HG02973 (cell line): Measurements from ENCODE around the gene MLLT3.

Experiments
- ATAC-seq: cut with Tn5 transposase; IDR thresholded peaks from one replicate; pipeline ENCODE4 v1.9.1; 2021; ENCODE audit warnings: moderate library complexity; ENCODE audit not compliant: unreplicated experiment

Gene MLLT3

GRCh38 chr9:20395651-20396050 lies 226.6 kb downstream of the MLLT3 start:
- no peak for ATAC-seq

DNA sequence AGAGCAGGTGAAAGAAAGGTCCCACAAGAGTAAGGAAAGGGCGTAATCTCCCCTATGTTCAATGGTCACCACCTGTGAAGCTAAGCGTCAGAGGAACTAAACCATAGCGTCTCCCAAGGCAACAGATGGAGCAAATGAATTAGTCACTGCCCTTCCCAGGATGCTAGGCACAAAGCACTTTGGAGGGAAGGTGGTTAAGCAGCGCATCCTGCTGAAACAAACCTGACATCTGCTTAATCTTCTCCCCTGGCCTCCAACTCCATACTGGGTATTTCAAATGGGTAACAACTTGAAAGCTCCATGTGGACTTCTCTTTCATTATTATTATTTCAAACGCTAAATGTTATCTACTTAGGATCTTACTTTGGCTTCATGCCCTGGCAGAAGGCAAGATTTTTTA lies 227.3 kb downstream of the MLLT3 start:
- ATAC-seq: no peak

DNA sequence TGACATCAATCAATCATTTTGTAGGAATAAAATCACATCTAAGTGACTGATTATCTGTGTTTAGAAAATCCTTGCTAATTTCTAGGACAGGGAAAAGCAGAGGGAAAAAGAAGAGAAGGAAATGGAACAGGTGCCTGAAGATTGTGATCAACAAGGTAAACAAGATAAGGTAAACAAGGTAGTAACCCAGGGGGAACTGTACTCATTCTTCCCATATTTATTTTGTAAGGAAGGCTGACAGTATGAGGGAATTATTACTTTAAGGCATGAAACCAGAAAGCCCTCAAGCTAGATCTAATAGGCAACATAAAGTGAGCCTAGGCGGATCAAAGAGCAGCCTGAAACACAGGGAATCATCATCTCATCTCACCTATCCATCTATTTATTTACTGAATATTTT lies 231.1 kb downstream of the MLLT3 start:
- no peak for ATAC-seq

DNA sequence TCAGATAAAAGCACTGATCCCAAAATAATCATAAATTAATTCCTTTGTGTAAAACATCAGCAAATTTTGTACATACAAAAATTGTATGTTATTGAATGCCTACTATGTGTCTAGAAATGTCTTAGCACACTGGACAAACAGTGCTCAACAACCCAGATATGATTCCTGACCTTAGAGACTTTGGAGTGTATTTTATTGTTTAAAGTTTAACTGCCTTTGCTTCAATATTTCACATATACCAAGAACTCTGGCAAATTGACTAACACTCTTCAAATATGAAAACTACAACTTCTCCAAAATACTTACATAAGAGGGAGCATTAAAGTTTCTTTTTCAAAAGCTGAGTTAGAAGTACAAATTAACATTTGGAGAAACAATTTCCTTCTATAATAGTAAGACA lies 231.9 kb downstream of the MLLT3 start:
- no peak for ATAC-seq

DNA sequence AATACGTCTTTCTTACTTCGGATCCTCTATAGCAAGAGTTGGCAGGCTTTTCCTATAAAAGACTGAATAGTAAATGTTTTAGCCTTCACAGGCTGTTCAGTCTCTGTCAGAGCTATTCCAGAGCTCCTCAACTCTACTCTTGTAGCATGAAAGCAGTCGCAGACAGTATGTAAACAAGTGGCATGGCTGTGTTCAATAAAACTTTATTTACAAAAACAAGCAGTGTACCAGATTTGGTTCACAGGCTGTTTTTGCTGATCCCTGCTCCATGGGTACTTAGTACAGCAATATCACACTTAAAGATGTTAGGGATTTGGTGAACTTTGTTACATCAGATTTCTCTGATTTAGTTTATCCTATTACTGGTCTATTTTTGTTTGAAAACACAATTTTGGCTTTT lies 235.2 kb downstream of the MLLT3 start:
- ATAC-seq: no peak

DNA sequence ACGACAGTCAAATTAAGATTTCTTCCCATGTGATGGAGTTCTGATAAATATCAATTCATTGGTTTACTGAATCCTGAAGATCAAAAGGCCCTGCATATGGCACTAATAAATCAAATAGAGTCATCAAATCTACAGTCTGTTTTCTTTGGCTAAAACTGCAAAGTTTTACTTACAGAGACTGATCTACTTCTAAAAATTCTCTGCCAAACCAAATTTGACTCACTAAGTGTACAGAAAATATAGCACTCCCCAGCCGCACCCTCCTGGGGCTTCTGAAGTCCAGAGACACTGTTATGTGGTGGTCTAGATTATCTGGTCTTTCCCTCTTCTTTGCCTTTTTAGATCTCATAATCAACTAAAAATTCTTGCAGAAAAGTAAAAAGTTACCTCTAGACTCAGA lies 237.7 kb downstream of the MLLT3 start:
- ATAC-seq: no peak

DNA sequence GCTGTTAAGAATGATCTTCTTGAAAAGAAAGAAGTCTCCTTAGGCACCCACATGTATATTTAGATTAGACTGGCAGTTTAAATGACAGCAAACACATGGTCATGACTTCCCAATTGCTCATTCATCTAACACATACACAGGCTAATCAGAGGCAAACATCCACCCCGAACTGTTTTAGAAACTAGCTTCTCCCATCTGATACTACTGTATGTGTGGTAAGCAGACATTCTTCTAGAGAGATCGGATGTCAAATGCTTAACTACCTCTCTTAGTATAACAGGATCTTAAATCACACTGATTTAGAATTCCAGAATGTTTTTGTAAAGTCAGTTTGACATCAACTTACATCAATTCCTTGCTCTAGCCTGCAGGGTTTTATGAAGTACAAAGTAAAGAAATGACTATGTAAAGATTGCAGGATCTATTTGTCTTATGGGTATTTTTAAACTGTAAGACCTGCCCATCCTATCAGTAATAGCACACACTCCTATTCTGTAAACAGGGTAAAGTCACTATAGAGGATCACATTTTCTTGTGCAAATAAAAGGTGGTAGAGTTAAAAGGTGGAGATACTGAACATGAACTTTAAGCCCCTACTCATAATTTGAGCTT lies 239.7 kb downstream of the MLLT3 start:
- ATAC-seq: peak; percentile 50

- ATAC-seq: no peak
Measured at GRCh38 chr9:20380546-20380945, 241.8 kb downstream of the MLLT3 start.

DNA sequence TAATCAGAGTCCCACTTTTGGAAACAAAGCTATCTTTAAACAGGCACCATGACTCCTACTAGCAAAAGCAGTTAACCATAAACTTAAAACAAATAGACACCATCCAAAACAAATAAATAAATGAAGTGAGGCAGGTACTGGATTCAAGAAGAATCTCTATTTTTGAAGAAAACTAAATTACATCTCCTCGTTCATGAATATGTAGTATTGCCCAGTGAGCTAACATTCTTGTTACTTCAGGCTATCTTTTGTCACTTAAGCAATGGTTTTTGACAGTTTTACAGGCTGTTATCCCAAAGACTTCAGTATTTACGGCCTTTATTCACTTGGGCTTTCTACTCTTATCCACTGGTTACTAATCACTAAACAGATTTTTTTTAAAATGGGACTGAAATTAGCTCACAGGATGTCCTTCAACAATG lies 242.5 kb downstream of the MLLT3 start:
- no peak for ATAC-seq

- no peak for ATAC-seq
Measured at GRCh38 chr9:20378851-20379250, 243.4 kb downstream of the MLLT3 start.

DNA sequence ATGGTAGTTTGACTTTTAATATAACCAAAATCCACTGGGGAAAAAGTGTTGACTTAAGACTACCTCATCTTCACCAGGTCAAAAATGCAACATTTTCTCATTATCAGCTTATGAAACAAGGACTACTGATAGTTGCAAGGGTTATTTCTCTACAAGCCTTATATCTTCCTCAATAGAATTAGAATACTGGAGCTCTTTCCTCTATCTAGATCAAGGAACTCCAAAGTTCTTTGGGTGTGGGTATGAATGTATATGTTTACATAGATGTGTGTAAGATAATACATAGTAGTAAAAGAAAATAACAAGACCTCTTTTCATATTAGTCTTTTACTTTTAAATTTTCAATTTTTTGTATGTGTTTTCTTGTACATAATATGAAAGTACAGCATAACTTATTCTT lies 244.5 kb downstream of the MLLT3 start:
- no peak for ATAC-seq

- no peak for ATAC-seq
Measured at GRCh38 chr9:20376731-20377375, 245.4 kb downstream of the MLLT3 start.

DNA sequence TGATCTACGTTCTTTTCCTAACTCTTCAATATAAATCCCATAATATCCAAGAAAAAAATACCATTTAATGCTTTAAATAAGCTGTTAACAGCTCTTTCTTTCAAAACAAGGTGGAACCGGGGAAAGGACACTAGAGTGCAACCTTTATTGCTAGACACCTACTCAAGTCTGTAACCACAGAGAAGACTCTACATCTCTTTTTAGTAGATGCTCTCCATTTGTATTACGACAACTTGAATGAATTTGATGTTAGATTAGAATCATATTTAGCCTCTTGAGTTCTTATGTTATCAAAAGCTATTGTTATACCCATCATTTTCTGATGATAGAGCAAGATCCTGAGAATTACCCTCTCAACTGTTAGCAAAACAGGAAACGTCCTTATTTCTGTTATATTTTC lies 246.3 kb downstream of the MLLT3 start:
- no peak for ATAC-seq

DNA sequence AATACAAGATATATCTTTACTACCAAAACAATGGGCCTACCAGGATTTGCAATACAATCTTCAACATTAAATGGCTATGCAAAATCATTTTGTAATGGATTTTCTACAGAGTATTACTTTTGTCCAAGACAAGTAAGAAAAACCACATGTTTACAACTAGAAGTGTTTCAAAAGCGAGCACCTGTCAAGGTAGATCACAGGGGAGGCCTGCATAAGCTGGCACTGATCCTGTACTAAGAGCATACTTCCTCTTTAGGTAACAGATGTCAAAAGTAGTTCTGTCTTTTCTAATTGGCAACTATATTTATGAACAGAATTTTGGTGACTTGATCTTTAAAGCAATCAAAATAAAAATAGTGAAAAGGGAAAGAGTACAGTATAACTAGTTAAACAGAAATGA lies 249.0 kb downstream of the MLLT3 start:
- no peak for ATAC-seq

DNA sequence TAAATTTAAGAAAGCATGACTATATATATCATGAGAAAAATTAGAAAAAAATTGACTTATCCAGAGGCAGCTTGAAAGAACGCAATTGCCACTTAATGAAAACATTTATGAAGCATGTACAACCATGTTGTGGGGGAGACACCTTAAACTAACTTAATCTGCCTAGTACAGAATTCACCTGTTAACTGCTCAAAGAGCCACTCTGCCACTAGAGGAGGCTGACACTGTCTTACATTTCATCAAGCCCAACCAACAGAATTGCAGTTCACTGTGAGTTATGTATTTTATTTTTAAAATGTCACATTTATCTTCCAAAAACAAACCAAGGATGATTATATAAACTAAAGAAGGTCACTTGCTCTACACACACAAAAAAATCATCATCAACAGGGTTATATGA lies 252.9 kb downstream of the MLLT3 start:
- no peak for ATAC-seq

DNA sequence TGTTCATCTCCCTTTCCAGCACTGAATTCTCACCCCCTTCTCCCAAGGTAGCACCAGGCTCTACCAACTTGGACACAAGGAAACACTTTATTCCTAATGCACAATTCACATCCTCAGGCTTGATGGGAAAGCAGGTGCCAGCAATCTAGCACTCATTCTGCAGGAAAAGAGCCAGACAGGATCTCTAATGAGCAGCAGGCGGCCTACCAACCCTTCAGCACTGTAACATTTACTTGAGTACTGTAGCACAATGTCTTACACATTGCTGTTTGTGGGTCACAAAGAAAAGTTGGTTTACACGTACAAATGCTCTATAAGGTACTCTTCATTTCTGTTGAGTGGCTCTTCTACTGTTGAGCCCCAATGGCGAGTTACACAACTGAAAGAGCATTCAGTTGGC lies 254.4 kb downstream of the MLLT3 start:
- no peak for ATAC-seq

DNA sequence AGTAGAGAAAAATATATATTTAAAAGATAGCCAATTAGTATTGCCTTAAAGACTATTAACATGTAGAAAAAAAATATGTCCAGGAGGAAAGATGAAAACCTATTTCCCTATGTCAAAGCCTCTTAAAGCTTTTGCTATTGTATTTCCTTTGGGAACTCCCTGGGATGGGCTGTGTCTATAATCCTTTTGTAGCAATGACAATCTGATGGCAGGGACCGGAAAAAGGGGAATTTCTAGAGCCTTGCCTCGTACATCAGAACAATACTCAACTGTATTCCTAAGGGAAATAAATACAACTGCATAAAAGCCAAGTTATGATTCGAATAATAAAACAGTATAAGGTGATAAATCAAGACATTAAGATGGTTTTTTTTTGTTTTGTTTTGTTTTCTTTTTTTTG lies 257.3 kb downstream of the MLLT3 start:
- ATAC-seq: no peak

DNA sequence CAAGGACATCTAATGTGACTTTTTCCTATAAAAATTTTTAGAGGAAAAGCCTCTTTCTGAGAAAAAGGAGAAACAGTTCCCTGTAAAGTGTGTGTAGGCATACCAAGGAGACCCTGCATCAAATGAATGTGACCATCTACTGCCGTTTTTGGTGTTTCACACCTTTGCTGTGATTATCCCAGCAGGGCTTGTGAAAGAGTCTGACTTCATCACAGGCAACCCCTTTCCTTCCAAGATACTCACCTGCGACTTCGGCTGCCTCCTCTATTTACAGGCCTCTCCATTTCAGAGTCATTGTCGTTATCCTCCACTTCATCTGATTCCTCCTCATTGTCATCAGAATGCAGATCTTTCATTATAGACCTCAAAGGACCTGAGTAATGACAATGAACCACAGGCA lies 259.1 kb downstream of the MLLT3 start:
- no peak for ATAC-seq

- ATAC-seq: peak; percentile 47
Measured at GRCh38 chr9:20361656-20362570, 260.4 kb downstream of the MLLT3 start.

DNA sequence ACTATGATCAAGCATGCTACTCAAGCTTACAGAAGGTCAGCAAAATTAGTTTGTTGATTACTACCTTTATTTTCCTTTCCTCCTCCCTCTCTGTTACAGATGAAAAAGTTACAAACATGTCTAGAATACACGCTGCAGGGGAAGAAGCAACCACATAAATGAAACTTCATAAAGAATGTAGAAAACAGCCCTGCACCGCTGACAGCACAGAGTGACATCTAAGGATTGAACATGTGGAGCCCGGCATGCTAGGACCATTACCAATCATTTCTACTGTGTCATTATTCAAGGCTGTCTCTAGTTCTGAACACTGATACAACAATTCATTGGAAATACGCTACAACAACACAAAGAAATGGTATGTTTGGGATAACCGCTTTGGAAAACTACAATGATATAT lies 261.1 kb downstream of the MLLT3 start:
- ATAC-seq: no peak

GRCh38 chr9:20358207-20358606 lies 264.1 kb downstream of the MLLT3 start:
- ATAC-seq: no peak

DNA sequence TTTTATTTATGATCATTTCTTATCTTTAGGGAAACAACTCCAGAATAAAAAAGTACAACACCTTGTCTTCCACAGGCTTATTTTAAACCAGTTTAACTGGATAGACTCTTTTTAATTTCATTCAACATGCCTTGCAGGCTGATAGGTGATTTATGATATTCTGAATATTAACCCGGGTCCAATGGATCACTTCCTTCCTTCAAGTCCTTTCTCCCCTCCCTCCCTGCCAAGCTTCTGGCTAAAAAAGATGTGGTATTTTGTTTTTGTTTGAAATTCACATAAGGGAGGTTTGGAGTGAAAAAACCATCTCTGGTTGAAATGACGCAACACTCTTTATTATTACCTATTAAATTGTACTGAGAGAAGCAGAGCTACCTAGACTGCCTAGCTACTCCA lies 265.3 kb downstream of the MLLT3 start:
- no peak for ATAC-seq
